Astrocyte of the spinal cord (primary cell): ENCODE measurements around the gene GOLGB1.

Experiments used
- DNase-seq: peaks from one replicate; pipeline ENCODE4 v3.0.0; 2011; ENCODE audit warnings: low read depth, low spot score
- H3K4me3 ChIP-seq: 2 replicates; pipeline ENCODE4 v1.5.1; 2011; ENCODE audit warnings: low read depth, mild to moderate bottlenecking, low read length, moderate library complexity
- in situ Hi-C: cut with HindIII; loops from 2 replicates; pipeline ENCODE4 v1.10.0; 2017; ENCODE audit warnings: low sequenced_read_pairs
- TF ChIP-seq, protein P1 (sequence below): IDR thresholded peaks from 2 replicates; pipeline ENCODE4 v1.5.1; 2012; ENCODE audit warnings: low read depth, mild to moderate bottlenecking, low read length, inconsistent platforms

GOLGB1 gene

DNA sequence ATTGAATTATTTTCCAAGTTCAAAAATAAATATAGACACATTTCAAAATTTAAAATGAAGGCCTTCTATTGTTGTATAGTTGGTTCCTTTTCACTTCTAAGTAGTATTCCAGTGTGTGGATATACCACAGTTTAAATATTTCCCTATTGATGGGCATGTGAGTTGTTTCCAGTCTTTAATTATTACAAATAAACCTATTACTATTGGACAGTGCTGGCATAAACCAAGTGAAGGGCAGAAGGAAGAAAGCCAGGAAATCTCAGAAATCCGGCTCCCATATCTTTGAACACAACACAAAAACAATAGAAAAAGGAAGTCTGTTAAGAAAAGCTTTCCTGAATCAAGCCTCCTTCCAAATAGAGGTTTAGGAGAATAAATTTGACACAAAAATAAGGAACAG, 26.1 kb downstream of the GOLGB1 start:
- H3K4me3 ChIP-seq, result no peak overlapping the region
- TF ChIP-seq, protein P1, sequence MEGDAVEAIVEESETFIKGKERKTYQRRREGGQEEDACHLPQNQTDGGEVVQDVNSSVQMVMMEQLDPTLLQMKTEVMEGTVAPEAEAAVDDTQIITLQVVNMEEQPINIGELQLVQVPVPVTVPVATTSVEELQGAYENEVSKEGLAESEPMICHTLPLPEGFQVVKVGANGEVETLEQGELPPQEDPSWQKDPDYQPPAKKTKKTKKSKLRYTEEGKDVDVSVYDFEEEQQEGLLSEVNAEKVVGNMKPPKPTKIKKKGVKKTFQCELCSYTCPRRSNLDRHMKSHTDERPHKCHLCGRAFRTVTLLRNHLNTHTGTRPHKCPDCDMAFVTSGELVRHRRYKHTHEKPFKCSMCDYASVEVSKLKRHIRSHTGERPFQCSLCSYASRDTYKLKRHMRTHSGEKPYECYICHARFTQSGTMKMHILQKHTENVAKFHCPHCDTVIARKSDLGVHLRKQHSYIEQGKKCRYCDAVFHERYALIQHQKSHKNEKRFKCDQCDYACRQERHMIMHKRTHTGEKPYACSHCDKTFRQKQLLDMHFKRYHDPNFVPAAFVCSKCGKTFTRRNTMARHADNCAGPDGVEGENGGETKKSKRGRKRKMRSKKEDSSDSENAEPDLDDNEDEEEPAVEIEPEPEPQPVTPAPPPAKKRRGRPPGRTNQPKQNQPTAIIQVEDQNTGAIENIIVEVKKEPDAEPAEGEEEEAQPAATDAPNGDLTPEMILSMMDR, result no peak
- in situ Hi-C loops, result no loop called here
- no peak for DNase-seq

DNA sequence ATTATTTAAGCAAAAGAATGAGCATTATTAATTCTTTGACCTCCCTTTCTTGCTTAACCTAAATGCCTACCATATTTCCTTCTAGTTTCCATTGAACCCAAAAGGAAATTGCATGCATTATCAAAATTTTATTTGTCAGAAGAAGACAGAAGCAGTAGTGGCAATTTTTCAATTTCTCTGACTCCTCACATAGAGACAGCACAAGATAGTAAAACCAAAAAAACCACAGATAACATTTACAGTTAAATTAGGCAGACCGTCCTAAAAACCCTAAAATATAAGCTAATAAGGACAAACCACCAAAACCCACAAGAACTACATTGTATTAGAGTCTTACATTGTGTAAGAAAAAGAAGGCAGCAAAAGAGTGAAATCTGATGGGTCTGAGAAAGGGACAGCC, 27.1 kb downstream of the GOLGB1 start:
- H3K4me3 ChIP-seq, result no peak overlapping the region
- in situ Hi-C loops, result no loop called here
- no peak for DNase-seq
- TF ChIP-seq, protein P1, result no peak

DNA sequence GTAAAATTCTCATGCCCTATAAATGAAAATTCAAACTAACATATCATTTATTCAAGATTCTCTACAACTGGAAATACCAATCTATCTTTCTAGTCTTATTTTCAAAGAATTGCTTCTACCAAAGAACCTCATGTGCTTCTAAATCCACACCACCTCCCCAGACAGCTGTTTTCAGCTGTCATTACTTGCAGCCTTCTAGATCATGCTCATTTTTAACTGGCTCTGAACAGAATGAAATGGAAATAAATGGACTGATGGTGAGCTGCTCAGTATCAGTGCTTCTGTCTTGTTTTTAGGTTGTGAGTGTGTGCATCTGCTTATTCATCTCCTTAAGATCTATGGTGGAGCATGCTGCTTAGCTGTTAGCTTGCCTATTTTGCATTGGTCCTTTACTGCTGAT, 29.4 kb downstream of the GOLGB1 start:
- no peak for DNase-seq
- no peak overlapping the region for H3K4me3 ChIP-seq
- in situ Hi-C loops, result no loop called here
- TF ChIP-seq, protein P1, result no peak

- no peak overlapping the region for H3K4me3 ChIP-seq
- in situ Hi-C loops, result no loop called here
- TF ChIP-seq, protein P1, result no peak
- no peak for DNase-seq
These were observed 30.1 kb downstream of the GOLGB1 start for GRCh38 chr3:121719423-121719822.

DNA sequence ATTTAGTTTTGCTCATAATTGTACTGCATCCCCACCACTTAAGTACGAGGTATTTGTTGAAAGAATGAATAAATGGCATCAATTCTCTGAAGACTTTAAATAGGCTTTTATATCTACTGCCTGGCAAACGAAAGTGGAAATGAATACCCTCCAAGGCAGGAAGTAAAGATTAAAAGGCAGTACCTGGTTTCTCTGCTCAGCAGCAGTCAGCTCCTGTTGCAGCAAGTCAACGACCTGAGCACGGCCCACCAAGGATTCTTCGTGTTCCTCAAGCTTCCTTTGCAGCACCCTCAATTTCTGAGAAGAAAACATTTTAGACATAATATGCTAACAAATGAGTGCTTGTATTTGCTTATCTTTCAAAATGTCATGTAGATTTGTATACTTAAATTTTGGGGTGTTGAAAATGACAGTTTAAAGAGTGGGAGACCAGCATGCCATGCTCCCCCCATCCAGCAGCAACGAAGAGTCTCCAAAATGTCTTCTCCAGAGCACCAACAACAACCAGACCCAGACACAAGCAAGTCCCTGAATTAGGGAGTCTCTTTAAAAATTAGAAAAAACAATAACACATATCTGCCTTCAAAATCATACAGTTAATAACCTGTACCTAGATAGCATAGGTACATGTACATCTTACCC, 31.2 kb downstream of the GOLGB1 start:
- in situ Hi-C loops, result no loop called here
- no peak for DNase-seq
- TF ChIP-seq, protein P1, result no peak
- no peak overlapping the region for H3K4me3 ChIP-seq

GRCh38 chr3:121710347-121710746, 39.2 kb downstream of the GOLGB1 start:
- DNase-seq, result no peak
- in situ Hi-C loops, result no loop called here
- no peak overlapping the region for H3K4me3 ChIP-seq
- TF ChIP-seq, protein P1, result no peak
